PC-9 (cell line): Measurements from ENCODE around the gene TUBB4B. TPM values are rescaled to one million over a fixed set of nuclear protein-coding genes. Genes with fewer than 3 reads are reported as not detected.

Source experiments
- BruUV-seq: library from RNA; stranded (reverse); fragments of 400-500 nt; replicated peaks from 2 replicates; lab custom pipeline; 2021; lab: Mats Ljungman, UMichigan
- CTCF ChIA-PET: fragments of 300-600 bp; sonication (Branson Sonifier 250); formaldehyde crosslinking; loops from one replicate; lab custom pipeline; 2022; ENCODE audit warnings: antibody characterized with exemption; lab: Charles Lee
- POLR2A ChIA-PET: fragments of 300-600 bp; sonication (Branson Sonifier 250); formaldehyde crosslinking; loops from one replicate; lab custom pipeline; 2022; ENCODE audit warnings: antibody characterized with exemption; ENCODE audit not compliant: unreplicated experiment; lab: Charles Lee
- DNase-seq, 2 experiments: peaks; one replicate each; pipeline versions ENCODE4 v3.0.0 to v3.0.0-alpha.2; 2015 to 2022; ENCODE audit warnings: mixed read lengths in 1 of 2
- H2AFZ ChIP-seq: fragments of 200-600 bp; sonication (generic); 2 replicates; pipeline ENCODE4 v1.8.1; 2017; ENCODE audit warnings: antibody characterized with exemption
- H3F3A ChIP-seq: fragments of 200-600 bp; sonication (generic); 2 replicates; pipeline ENCODE4 v1.8.1; 2017; ENCODE audit warnings: antibody characterized with exemption, mild to moderate bottlenecking, low read depth; ENCODE audit not compliant: insufficient read depth
- H3K27ac ChIP-seq: fragments of 200-600 bp; sonication (generic); 2 replicates; pipeline ENCODE4 v1.6.1; 2016; ENCODE audit warnings: mixed run types
- H3K27me3 ChIP-seq: fragments of 200-600 bp; sonication (generic); 2 replicates; pipeline ENCODE4 v1.6.1; 2016; ENCODE audit warnings: low read depth, mixed run types; ENCODE audit not compliant: insufficient read depth
- H3K36me3 ChIP-seq: fragments of 200-600 bp; sonication (generic); 2 replicates; pipeline ENCODE4 v1.6.1; 2016; ENCODE audit warnings: low read depth, mixed run types
- H3K4me1 ChIP-seq: fragments of 200-600 bp; sonication (generic); replicated peaks from 2 replicates; pipeline ENCODE4 v1.6.1; 2016; ENCODE audit warnings: mixed run types; ENCODE audit not compliant: insufficient read depth
- H3K4me2 ChIP-seq: fragments of 200-600 bp; sonication (generic); 2 replicates; pipeline ENCODE4 v1.6.1; 2017; ENCODE audit warnings: mixed run types
- H3K4me3 ChIP-seq: fragments of 200-600 bp; sonication (generic); 2 replicates; pipeline ENCODE4 v1.6.1; 2016; ENCODE audit warnings: mixed run types
- H3K79me2 ChIP-seq: fragments of 200-600 bp; sonication (generic); 2 replicates; pipeline ENCODE4 v1.6.1; 2017; ENCODE audit warnings: low read depth, mixed run types
- H3K9me2 ChIP-seq: fragments of 200-600 bp; sonication (generic); 2 replicates; pipeline ENCODE4 v1.8.1; 2017; ENCODE audit warnings: mild to moderate bottlenecking; ENCODE audit not compliant: insufficient read depth
- H3K9me3 ChIP-seq: fragments of 200-600 bp; sonication (generic); 2 replicates; pipeline ENCODE4 v1.8.1; 2016; ENCODE audit warnings: low read depth; ENCODE audit not compliant: insufficient read depth
- H4K20me1 ChIP-seq: fragments of 200-600 bp; sonication (generic); 2 replicates; pipeline ENCODE4 v1.8.1; 2017; ENCODE audit not compliant: insufficient read depth
- EZH2 ChIP-seq: fragments of 200-600 bp; sonication (generic); IDR thresholded peaks from 2 replicates; pipeline ENCODE4 v1.8.0; 2017; ENCODE audit warnings: antibody characterized with exemption, low read depth
- intact Hi-C: fragments of 100-400 bp; cut with micrococcal nuclease; formaldehyde crosslinking; loops from one replicate; pipeline ENCODE4 v1.10.0; 2022; ENCODE audit not compliant: unreplicated experiment
- total RNA-seq: library from RNA; stranded (reverse); gene quantifications from 2 replicates; pipeline ENCODE4 v1.2.3, GENCODE V29; 2021
- TF ChIP-seq, protein P1 (sequence below): fragments of 200-600 bp; sonication (generic); conservative IDR thresholded peaks from 2 replicates; pipeline ENCODE4 v1.6.1; 2017; ENCODE audit warnings: mixed run types, antibody characterized with exemption, mild to moderate bottlenecking, moderate library complexity

TUBB4B gene
- total RNA-seq, 1 experiment from 2014 or later = 494 TPM

DNA sequence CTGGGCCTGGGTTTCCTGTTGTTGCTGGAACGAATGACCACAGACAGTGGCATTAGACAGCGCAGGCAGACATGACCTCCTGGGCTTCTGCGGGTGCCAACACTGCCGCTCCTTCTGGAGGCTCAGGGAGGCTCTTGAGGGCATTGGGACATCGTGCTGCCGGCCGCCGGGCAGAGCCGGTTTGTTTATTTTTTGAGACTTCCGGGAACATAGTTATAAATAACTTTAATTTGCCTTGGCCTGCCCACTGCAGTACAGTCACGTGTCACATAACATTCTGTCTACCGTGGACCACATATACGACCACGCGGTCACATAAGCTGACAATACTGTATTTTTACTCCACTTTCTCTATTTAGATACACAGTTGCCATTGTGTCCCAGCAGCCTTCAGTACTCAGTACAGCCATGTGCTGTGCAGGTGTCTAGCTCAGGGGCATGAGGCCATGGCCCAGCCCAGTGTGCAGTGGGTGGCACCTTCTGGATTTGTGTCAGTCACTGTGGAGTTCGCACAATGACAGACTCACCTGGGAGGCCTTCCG is 28.2 kb downstream of the TUBB4B start:
- Histone ChIP-seq H3K36me3 (no peaks in the 10 kb centered on the region), H3K27ac (no peak overlapping the region), H4K20me1 (peaks cover 12% of the 10 kb centered on the region; the same call in 1 of the 2 replicates), H2AFZ (no peak overlapping the region), H3K27me3 (no peaks in the 10 kb centered on the region), H3K9me2 (no peaks in the 10 kb centered on the region), H3K4me1 (no peaks in the 10 kb centered on the region), H3F3A (no peaks in the 10 kb centered on the region), H3K9me3 (no peaks in the 10 kb centered on the region), H3K79me2 (no peaks in the 10 kb centered on the region), H3K4me2 (no peak overlapping the region), H3K4me3 (no peak overlapping the region)
- intact Hi-C loops = no loop called here
- ChIA-PET POLR2A (no interaction called here), CTCF (interaction anchor here (0.6 kb wide), 1 partner anchor 68 kb away, joined by 5 read pairs; no protein-coding TSS in a partner anchor)
- DNase-seq = no peak
- TF ChIP-seq, protein P1, sequence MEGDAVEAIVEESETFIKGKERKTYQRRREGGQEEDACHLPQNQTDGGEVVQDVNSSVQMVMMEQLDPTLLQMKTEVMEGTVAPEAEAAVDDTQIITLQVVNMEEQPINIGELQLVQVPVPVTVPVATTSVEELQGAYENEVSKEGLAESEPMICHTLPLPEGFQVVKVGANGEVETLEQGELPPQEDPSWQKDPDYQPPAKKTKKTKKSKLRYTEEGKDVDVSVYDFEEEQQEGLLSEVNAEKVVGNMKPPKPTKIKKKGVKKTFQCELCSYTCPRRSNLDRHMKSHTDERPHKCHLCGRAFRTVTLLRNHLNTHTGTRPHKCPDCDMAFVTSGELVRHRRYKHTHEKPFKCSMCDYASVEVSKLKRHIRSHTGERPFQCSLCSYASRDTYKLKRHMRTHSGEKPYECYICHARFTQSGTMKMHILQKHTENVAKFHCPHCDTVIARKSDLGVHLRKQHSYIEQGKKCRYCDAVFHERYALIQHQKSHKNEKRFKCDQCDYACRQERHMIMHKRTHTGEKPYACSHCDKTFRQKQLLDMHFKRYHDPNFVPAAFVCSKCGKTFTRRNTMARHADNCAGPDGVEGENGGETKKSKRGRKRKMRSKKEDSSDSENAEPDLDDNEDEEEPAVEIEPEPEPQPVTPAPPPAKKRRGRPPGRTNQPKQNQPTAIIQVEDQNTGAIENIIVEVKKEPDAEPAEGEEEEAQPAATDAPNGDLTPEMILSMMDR = no peak
- no peak for TF ChIP-seq EZH2
- no TSS peak for BruUV-seq

DNA sequence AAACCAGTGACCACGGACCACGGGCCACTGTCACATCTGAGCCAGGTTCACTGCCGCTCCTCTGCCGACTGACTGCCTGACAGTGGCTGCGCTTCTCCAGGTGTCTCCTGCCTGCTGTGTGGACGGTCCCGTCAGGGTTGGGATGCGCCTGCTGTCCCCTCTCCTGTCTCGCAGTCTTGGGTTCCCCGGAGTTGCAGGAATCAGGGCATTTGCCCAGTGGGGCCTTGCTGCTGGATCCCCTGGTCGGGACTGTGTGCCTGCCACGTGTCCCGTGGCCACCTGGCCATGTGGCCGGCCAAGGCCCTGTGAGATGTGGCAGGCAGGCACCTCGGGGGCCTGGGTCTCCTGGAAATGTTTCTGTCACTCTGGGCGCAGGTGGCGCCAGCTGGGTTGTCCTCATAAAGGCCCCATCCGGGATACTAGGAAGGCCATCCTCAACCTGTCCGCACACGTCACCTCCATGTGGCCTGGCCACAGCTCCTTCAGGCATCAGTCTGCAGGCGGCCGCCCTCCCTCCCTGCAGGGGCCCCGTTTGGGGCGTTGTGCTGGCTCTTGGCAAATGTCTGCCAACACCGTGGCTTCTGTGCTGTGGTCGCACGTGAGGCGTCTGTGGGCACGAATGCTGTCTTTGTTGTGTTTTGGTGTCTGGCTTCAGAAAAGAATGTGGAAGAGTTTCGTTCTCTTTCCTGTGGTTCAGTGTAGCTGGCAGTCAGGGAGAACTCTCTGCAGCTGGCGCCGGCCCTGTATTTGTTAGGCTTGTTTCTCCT is 30.0 kb downstream of the TUBB4B start:
- no peak for DNase-seq
- Histone ChIP-seq H3K9me3 (no peaks in the 10 kb centered on the region), H3K9me2 (no peaks in the 10 kb centered on the region), H3K27me3 (no peaks in the 10 kb centered on the region), H3K27ac (no peak overlapping the region), H3F3A (peaks cover 12% of the 10 kb centered on the region; the same call in 1 of the 2 replicates), H3K4me2 (no peak overlapping the region), H4K20me1 (peaks cover 12% of the 10 kb centered on the region; the same call in 1 of the 2 replicates), H3K4me3 (no peak overlapping the region), H3K4me1 (no peaks in the 10 kb centered on the region), H3K79me2 (no peaks in the 10 kb centered on the region), H2AFZ (no peak overlapping the region), H3K36me3 (no peaks in the 10 kb centered on the region)
- intact Hi-C loops = no loop called here
- ChIA-PET CTCF (interaction anchor here (0.6 kb wide), 1 partner anchor 238 kb away, joined by 3 read pairs; no protein-coding TSS in a partner anchor), POLR2A (no interaction called here)
- no TSS peak for BruUV-seq
- TF ChIP-seq EZH2 = no peak
- TF ChIP-seq, protein P1 = no peak

DNA sequence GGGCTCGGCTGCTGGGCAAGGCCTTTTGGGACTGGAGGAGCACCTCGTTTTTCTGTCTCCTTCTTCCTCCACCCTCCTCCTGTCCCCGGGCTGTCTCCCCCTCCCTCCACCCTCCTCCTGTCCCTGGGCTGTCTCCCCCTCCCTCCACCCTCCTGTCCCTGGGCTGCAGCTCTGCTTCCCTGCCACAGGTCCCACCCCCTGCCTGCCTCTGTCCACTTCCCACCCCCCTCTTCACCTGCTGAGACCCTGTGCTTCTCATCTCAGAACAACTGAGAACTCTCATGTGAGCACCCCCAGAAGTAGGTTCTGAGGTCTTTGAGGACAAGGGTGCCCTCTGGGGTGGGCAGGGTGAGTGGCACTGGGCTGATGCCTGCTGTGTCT is 30.6 kb downstream of the TUBB4B start:
- H3F3A ChIP-seq = peaks cover 18% of the 10 kb centered on the region; the same call in 1 of the 2 replicates
- H3K79me2 ChIP-seq = no peaks in the 10 kb centered on the region
- no peak for TF ChIP-seq EZH2
- TF ChIP-seq, protein P1 = no peak
- no peaks in the 10 kb centered on the region for H3K36me3 ChIP-seq
- peaks cover 12% of the 10 kb centered on the region; the same call in 1 of the 2 replicates for H4K20me1 ChIP-seq
- BruUV-seq = no TSS peak
- H3K9me3 ChIP-seq = no peaks in the 10 kb centered on the region
- no peak overlapping the region for H3K4me3 ChIP-seq
- no peak overlapping the region for H3K27ac ChIP-seq
- no peaks in the 10 kb centered on the region for H3K9me2 ChIP-seq
- DNase-seq = no peak
- intact Hi-C loops = no loop called here
- no peak overlapping the region for H3K4me2 ChIP-seq
- ChIA-PET POLR2A (no interaction called here), CTCF (no interaction called here)
- H3K4me1 ChIP-seq = peaks cover 5% of the 10 kb centered on the region
- H3K27me3 ChIP-seq = no peaks in the 10 kb centered on the region
- H2AFZ ChIP-seq = no peak overlapping the region
